Mesothelial cell of epicardium (in vitro differentiated cells): ENCODE measurements around the gene RPA3. TPM values are rescaled to one million over a fixed set of nuclear protein-coding genes. Genes with fewer than 3 reads are reported as not detected.

Experiments used
- DNase-seq, 2 experiments: peaks; one replicate each; pipeline ENCODE4 v3.0.0; 2021; ENCODE audit warnings: low spot score in 2 of 2; ENCODE audit not compliant: unreplicated experiment in 2 of 2
- H3K27ac Mint-ChIP-seq: 2 replicates; pipeline ENCODE4 v1.8.0; 2021; ENCODE audit warnings: mixed read lengths
- H3K27me3 Mint-ChIP-seq: 2 replicates; pipeline ENCODE4 v1.8.0; 2021; ENCODE audit warnings: low read depth, mixed read lengths
- H3K36me3 Mint-ChIP-seq: 2 replicates; pipeline ENCODE4 v1.8.0; 2021; ENCODE audit warnings: mixed read lengths
- H3K4me1 Mint-ChIP-seq: 2 replicates; pipeline ENCODE4 v1.8.0; 2021; ENCODE audit warnings: mixed read lengths
- H3K4me3 Mint-ChIP-seq: 2 replicates; pipeline ENCODE4 v1.8.0; 2021; ENCODE audit warnings: mild to moderate bottlenecking, moderate library complexity, mixed read lengths
- H3K9me3 Mint-ChIP-seq: 2 replicates; pipeline ENCODE4 v1.8.0; 2021; ENCODE audit warnings: mixed read lengths
- CTCF ChIP-seq: fragments of 200-600 bp; sonication (generic); IDR thresholded peaks from one replicate; pipeline ENCODE4 v1.5.0; 2021; ENCODE audit warnings: antibody characterized with exemption; ENCODE audit not compliant: unreplicated experiment
- total RNA-seq: library from RNA; stranded (reverse); gene quantifications from 3 replicates; pipeline ENCODE4 v1.2.1, GENCODE V29; 2021

RPA3 gene
- total RNA-seq, 1 donor from 2014 or later = 22.9 TPM

DNA sequence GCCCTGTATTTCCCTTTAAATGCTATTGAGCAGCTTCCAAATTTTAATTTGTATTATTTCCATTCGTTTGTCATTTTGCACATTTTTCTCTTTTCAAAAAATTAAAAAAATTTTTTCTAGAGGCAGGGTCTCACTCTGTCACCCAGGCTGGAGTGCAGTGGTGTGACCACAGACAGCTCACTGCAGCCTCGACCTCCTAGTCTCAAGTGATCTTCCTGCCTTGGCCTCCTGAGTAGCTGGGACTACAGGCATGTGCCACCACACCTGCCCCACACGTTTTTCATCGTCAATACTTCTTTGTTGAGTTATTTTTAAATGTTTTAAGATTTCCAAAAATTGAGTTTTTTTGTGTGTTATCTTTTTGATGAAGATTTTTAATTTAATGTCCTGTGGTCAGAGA is 4.7 kb downstream of the RPA3 start:
- Mint-ChIP-seq H3K27ac (no peak overlapping the region), H3K36me3 (no peaks in the 10 kb centered on the region), H3K27me3 (no peaks in the 10 kb centered on the region), H3K4me3 (no peak overlapping the region), H3K4me1 (peaks cover 9% of the 10 kb centered on the region), H3K9me3 (peaks cover 9% of the 10 kb centered on the region)
- TF ChIP-seq CTCF = no peak
- no peak for DNase-seq

GRCh38 chr7:7710469-7710868 is 7.9 kb downstream of the RPA3 start:
- Mint-ChIP-seq H3K9me3 (peaks cover 9% of the 10 kb centered on the region), H3K36me3 (no peaks in the 10 kb centered on the region), H3K4me1 (peaks cover 34% of the 10 kb centered on the region), H3K27ac (no peak overlapping the region), H3K4me3 (no peak overlapping the region), H3K27me3 (no peaks in the 10 kb centered on the region)
- no peak for TF ChIP-seq CTCF
- DNase-seq = no peak

GRCh38 chr7:7709291-7709690 is 9.1 kb downstream of the RPA3 start:
- H3K36me3 Mint-ChIP-seq = no peaks in the 10 kb centered on the region
- H3K27me3 Mint-ChIP-seq = no peaks in the 10 kb centered on the region
- DNase-seq = no peak
- H3K4me1 Mint-ChIP-seq = peaks cover 38% of the 10 kb centered on the region
- H3K9me3 Mint-ChIP-seq = peaks cover 9% of the 10 kb centered on the region
- peak overlapping the region; percentile 44 for H3K27ac Mint-ChIP-seq
- TF ChIP-seq CTCF = no peak
- no peak overlapping the region for H3K4me3 Mint-ChIP-seq

- peak overlapping the region; percentile 81 for H3K27ac Mint-ChIP-seq
- H3K36me3 Mint-ChIP-seq = no peaks in the 10 kb centered on the region
- H3K4me3 Mint-ChIP-seq = no peak overlapping the region
- DNase-seq = no peak
- H3K27me3 Mint-ChIP-seq = no peaks in the 10 kb centered on the region
- H3K9me3 Mint-ChIP-seq = peaks cover 9% of the 10 kb centered on the region
- no peak for TF ChIP-seq CTCF
- peaks cover 40% of the 10 kb centered on the region for H3K4me1 Mint-ChIP-seq
These were observed 10.6 kb downstream of the RPA3 start for GRCh38 chr7:7707806-7708205.

DNA sequence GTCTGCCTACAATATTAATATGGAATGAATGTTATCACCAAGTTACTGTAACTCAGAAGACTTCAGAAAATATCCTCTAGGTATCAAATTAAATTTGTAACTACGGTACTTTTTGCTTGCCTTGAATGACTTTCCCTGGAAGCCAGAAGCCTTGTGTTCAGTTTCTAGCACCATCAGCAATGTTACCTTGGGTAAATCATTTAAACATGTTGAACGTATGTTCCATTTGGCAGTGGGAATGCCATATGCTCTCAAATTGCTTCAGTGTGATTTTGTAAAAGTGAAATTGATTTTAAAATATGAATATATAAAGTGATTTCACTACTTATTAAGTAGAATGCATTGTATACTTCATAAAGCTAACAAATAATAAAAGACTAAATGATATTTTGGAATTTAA is 11.2 kb downstream of the RPA3 start:
- H3K36me3 Mint-ChIP-seq = no peaks in the 10 kb centered on the region
- peak overlapping the region; percentile 72 for H3K27ac Mint-ChIP-seq
- peaks cover 9% of the 10 kb centered on the region for H3K9me3 Mint-ChIP-seq
- H3K4me3 Mint-ChIP-seq = no peak overlapping the region
- no peak for TF ChIP-seq CTCF
- H3K27me3 Mint-ChIP-seq = no peaks in the 10 kb centered on the region
- no peak for DNase-seq
- peaks cover 45% of the 10 kb centered on the region for H3K4me1 Mint-ChIP-seq

GRCh38 chr7:7706556-7707172 is 11.7 kb downstream of the RPA3 start:
- no peaks in the 10 kb centered on the region for H3K27me3 Mint-ChIP-seq
- H3K36me3 Mint-ChIP-seq = no peaks in the 10 kb centered on the region
- no peak for TF ChIP-seq CTCF
- H3K27ac Mint-ChIP-seq = peak overlapping the region; percentile 72
- H3K9me3 Mint-ChIP-seq = peaks cover 9% of the 10 kb centered on the region
- H3K4me3 Mint-ChIP-seq = no peak overlapping the region
- no peak for DNase-seq
- peaks cover 48% of the 10 kb centered on the region for H3K4me1 Mint-ChIP-seq
